Naive thymus-derived CD4-positive, alpha-beta T cell (primary cell): Measurements from ENCODE around the gene COL11A1. TPM values are rescaled to one million over a fixed set of nuclear protein-coding genes. Genes with fewer than 3 reads are reported as not detected.

ENCODE experiments used
- ATAC-seq: fragments of 150-1000 bp; cut with Tn5 transposase; 2 replicates; pipeline ENCODE4 v1.10.0; 2021; ENCODE audit warnings: mild to moderate bottlenecking, moderate library complexity
- CTCF ChIA-PET: fragments of 350-600 bp; sonication (Branson Sonifier 250); formaldehyde crosslinking; loops from one replicate; lab custom pipeline; 2021; ENCODE audit warnings: antibody characterized with exemption; lab: Charles Lee
- POLR2A ChIA-PET: fragments of 350-600 bp; sonication (Branson Sonifier 250); formaldehyde crosslinking; loops from one replicate; lab custom pipeline; 2021; ENCODE audit warnings: antibody characterized with exemption, inconsistent platforms; lab: Charles Lee
- DNase-seq, 9 donors: peaks; one replicate each; pipeline versions ENCODE4 v3.0.0 to v3.0.0-alpha.2; 2020 to 2022; ENCODE audit warnings: mixed read lengths in 1 of 9
- H3K27ac ChIP-seq: one replicate; pipeline ENCODE4 v1.7.0; 2013; ENCODE audit warnings: mild to moderate bottlenecking, low read depth, low read length, moderate library complexity
- H3K27me3 ChIP-seq, 2 donors: one replicate each; pipeline ENCODE4 v1.7.0; 2013; ENCODE audit warnings: low read length in 2 of 2, mild to moderate bottlenecking in 2 of 2, moderate library complexity in 2 of 2; ENCODE audit not compliant: control insufficient read depth in 2 of 2, insufficient read depth in 2 of 2
- H3K36me3 ChIP-seq, 3 experiments: 1 replicate in 2 of 3; 2 replicates in 1 of 3; pipeline ENCODE4 v1.7.0; 2013; ENCODE audit warnings: low read length in 3 of 3, mild to moderate bottlenecking in 3 of 3, moderate library complexity in 1 of 3; ENCODE audit not compliant: insufficient read depth in 3 of 3, control insufficient read depth in 2 of 3
- H3K4me1 ChIP-seq, 2 donors: one replicate each; pipeline ENCODE4 v1.7.0; 2013; ENCODE audit warnings: low read length in 2 of 2, mild to moderate bottlenecking in 2 of 2, moderate library complexity in 1 of 2; ENCODE audit not compliant: control insufficient read depth in 2 of 2, insufficient read depth in 2 of 2
- H3K4me3 ChIP-seq: 2 replicates; pipeline ENCODE4 v1.7.0; 2013; ENCODE audit warnings: mild to moderate bottlenecking, low read length
- H3K9me3 ChIP-seq, 3 experiments: 1 replicate in 2 of 3; 2 replicates in 1 of 3; pipeline ENCODE4 v1.7.0; 2013; ENCODE audit warnings: low read length in 3 of 3; ENCODE audit not compliant: control insufficient read depth in 2 of 3
- H3K27ac Mint-ChIP-seq, 9 donors: one replicate each; pipeline ENCODE4 v1.8.0; 2020 to 2022; ENCODE audit warnings: mixed read lengths in 9 of 9, mild to moderate bottlenecking in 8 of 9, moderate library complexity in 5 of 9, inconsistent platforms in 2 of 9
- H3K27me3 Mint-ChIP-seq, 5 donors: one replicate each; pipeline ENCODE4 v1.8.0; 2021 to 2022; ENCODE audit warnings: mixed read lengths in 5 of 5, mild to moderate bottlenecking in 1 of 5
- H3K36me3 Mint-ChIP-seq, 5 donors: one replicate each; pipeline ENCODE4 v1.8.0; 2020 to 2022; ENCODE audit warnings: mixed read lengths in 5 of 5, mild to moderate bottlenecking in 3 of 5, inconsistent platforms in 1 of 5
- H3K4me1 Mint-ChIP-seq, 7 donors: one replicate each; pipeline ENCODE4 v1.8.0; 2020 to 2022; ENCODE audit warnings: mixed read lengths in 7 of 7, mild to moderate bottlenecking in 3 of 7, inconsistent platforms in 1 of 7
- H3K4me3 Mint-ChIP-seq, 10 donors: one replicate each; pipeline ENCODE4 v1.8.0; 2020 to 2022; ENCODE audit warnings: mild to moderate bottlenecking in 10 of 10, mixed read lengths in 10 of 10, moderate library complexity in 6 of 10, inconsistent platforms in 2 of 10
- H3K9me3 Mint-ChIP-seq, 11 donors: one replicate each; pipeline ENCODE4 v1.8.0; 2020 to 2022; ENCODE audit warnings: mixed read lengths in 11 of 11, mild to moderate bottlenecking in 4 of 11, inconsistent platforms in 1 of 11, moderate library complexity in 1 of 11
- intact Hi-C, 2 donors: fragments of 100-400 bp; cut with micrococcal nuclease; formaldehyde crosslinking; loops; one replicate each; pipeline ENCODE4 v1.15.1; 2023
- polyA plus RNA-seq, 2 donors: library from polyadenylated mRNA; unstranded; fragments of 300-500 nt; fragmentation: Illumina TruSeq; gene quantifications; one replicate each; pipeline ENCODE4 v1.2.3, GENCODE V29; 2021
- total RNA-seq, 6 experiments: library from RNA in 5 of 6; stranded (reverse) in 5 of 6; gene quantifications; 1 replicate in 5 of 6; 2 replicates in 1 of 6; pipeline ENCODE4 v1.2.3 and lab custom pipeline; 2021 to 2026

Gene COL11A1
- total and polyA plus RNA-seq, 7 experiments from 2014 or later: not detected

DNA sequence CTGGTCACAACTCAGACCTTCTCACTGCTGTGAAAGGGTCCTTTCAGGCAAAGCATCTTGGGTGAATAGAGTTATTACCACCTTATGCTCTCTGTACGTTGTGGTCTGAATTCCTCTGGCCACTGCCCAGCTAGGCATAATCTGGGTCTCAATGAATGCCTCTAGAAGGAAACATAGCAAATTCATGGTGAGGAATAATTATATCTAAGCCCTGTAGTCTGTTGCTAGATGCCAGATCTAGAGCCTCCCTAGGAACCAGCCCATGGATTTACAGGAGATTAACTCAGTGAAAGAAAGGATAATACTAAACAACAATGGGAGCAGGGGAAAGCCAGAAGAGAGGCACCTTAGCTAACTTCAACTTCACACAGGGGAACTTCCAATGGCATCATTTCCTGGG, 2.4 kb upstream of the COL11A1 start:
- DNase-seq: no peak
- ATAC-seq: no peak
- Histone ChIP-seq H3K27ac (no peak overlapping the region), H3K36me3 (no peaks in the 10 kb centered on the region), H3K27me3 (no peaks in the 10 kb centered on the region), H3K9me3 (no peaks in the 10 kb centered on the region), H3K4me3 (no peak overlapping the region), H3K4me1 (no peaks in the 10 kb centered on the region)
- Mint-ChIP-seq H3K27me3 (peaks cover 26 to 36% (median 31%) of the 10 kb centered on the region in 5 donors), H3K4me3 (no peak overlapping the region), H3K27ac (no peak overlapping the region), H3K4me1 (peaks cover 0 to 15% (median 7%) of the 10 kb centered on the region in 7 donors), H3K9me3 (peaks cover 0 to 6% (median 0%) of the 10 kb centered on the region in 11 donors), H3K36me3 (peaks cover 0 to 8% (median 0%) of the 10 kb centered on the region in 5 donors)
- ChIA-PET CTCF (no interaction called here), POLR2A (no interaction called here)
- intact Hi-C loops: no loop called here

DNA sequence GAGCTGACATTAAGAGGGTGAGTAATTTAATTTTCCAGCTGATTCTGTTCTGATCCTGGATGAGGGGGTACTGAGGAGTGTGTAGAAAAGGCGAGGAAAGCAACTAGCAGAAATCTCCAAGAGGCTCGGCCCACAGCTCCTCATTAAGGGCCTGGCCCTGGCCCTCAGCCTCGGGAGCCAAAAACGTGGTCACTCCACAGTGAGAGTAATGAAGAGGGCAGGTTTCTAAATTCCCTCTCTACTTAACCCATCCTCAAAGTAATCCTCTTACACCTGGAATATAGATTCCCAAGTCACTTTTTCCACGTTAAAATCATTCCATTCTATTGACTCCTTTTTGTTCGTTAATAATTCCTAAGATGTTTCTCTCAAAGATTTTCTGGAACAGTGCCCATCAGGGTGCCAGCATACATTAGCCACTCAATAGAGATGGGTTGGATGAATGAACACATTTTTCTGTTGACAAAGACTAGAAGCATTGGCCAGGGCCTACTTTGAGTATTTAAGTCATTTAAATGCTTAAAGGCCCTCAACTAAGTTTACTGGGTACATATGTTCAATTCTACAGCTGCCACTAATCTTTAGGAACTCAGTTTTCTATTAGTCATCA, 1.1 kb upstream of the COL11A1 start:
- Mint-ChIP-seq H3K27ac (no peak overlapping the region), H3K4me3 (no peak overlapping the region), H3K4me1 (peaks cover 0 to 15% (median 7%) of the 10 kb centered on the region in 7 donors), H3K27me3 (peaks cover 26 to 36% (median 31%) of the 10 kb centered on the region in 5 donors), H3K36me3 (peaks cover 0 to 8% (median 0%) of the 10 kb centered on the region in 5 donors), H3K9me3 (peaks cover 0 to 6% (median 0%) of the 10 kb centered on the region in 11 donors)
- Histone ChIP-seq H3K27ac (no peak overlapping the region), H3K27me3 (no peaks in the 10 kb centered on the region), H3K4me1 (no peaks in the 10 kb centered on the region), H3K4me3 (no peak overlapping the region), H3K36me3 (no peaks in the 10 kb centered on the region), H3K9me3 (no peaks in the 10 kb centered on the region)
- ChIA-PET CTCF (no interaction called here), POLR2A (interaction anchor here (0.5 kb wide), 1 partner anchor 23 kb away, joined by 3 read pairs; no protein-coding TSS in a partner anchor)
- intact Hi-C loops: loop anchor here in 1 of 2 donors (5.0 kb wide), 1 partner anchor 353 kb away; no protein-coding TSS in a partner anchor
- ATAC-seq (no peak), DNase-seq (no peak)

DNA sequence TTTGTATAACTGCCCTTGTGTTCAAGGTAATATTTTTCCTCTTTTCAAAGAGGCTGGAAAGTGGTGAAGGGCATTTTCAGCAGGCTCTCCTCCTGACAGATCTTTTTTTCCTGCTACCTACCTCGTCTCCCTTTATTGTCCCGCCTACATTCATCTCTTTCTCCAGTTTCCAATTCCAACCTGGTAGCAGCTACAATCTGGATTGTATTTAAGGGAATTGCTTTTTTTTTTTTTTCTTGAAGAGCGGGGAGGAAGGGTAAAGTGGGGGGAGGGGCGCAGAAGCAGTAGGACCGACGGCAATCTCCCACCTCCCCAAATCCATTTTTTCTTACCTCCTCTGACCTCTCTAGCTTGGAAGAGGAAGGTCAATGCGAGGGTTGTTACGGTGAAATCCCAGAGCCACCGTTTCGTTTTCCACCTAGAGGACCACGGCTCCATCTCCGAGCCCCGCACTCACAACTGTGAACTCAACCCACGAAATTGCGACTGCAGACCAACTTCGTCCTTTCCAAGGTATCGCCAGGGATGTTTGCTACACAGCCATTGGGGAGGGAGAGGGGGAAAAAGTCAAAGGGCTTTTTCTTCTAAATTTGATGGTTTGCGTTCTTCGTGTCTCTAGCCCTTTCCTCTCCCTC, 464 bp downstream of the COL11A1 start:
- Histone ChIP-seq H3K9me3 (no peaks in the 10 kb centered on the region), H3K4me1 (no peaks in the 10 kb centered on the region), H3K27me3 (no peaks in the 10 kb centered on the region), H3K27ac (no peak overlapping the region), H3K4me3 (no peak overlapping the region), H3K36me3 (no peaks in the 10 kb centered on the region)
- POLR2A ChIA-PET: no interaction called here
- DNase-seq (no peak), ATAC-seq (no peak)
- H3K4me1 Mint-ChIP-seq: peaks cover 0 to 15% (median 7%) of the 10 kb centered on the region in 7 donors
- CTCF ChIA-PET: no interaction called here
- H3K27me3 Mint-ChIP-seq: peaks cover 26 to 36% (median 31%) of the 10 kb centered on the region in 5 donors
- peaks cover 0 to 8% (median 0%) of the 10 kb centered on the region in 5 donors for H3K36me3 Mint-ChIP-seq
- peak overlapping the region in 3 of 10 donors; percentile 21 to 53 (median 38) for H3K4me3 Mint-ChIP-seq
- no peak overlapping the region for H3K27ac Mint-ChIP-seq
- intact Hi-C loops: loop anchor here in 1 of 2 donors (5.0 kb wide), 1 partner anchor 354 kb away; no protein-coding TSS in a partner anchor
- peaks cover 0 to 6% (median 0%) of the 10 kb centered on the region in 11 donors for H3K9me3 Mint-ChIP-seq

DNA sequence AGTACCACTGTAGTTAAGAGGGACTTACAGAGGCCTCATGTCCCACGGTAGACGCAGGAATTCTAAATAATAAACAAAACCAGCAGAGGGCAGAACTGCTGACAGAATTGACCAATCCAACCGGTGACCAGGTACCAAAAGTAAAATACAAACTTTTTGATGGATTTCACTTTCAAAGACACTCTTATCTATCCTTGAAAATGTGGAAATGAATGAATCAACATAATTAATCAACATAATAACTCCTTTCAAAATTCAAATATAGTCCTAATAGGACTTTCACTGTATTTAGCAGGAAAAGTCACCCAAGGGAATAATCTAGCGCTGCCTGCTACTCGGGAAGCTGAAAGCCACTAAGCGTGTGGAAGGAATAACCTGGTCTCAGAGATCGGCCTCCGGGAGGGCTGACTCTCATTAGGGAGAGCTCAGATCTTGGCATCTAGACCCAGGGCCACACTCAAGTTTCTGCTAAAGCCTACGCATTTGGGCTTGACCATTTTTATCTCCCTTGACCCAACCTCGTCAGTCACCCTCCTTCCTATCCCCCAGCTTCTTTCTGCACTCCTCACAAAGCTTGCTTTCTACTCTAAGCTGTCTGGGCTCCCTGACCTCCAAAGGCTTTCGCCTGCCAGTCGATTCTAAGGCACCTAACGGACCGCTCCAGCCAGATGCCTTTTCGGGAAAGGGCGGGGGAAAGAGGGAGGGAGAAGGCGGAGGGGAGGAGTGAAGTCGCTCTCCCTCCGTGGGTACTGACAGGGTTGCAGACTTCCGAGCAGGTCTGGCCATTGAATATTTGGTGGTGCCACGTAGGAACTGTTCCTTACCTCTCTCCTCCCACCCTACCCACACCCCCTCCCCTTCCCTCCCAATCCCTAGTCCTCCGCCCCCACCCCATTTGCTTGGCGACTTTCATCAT, 1.6 kb downstream of the COL11A1 start:
- peaks cover 26 to 36% (median 31%) of the 10 kb centered on the region in 5 donors for H3K27me3 Mint-ChIP-seq
- Histone ChIP-seq H3K4me1 (no peaks in the 10 kb centered on the region), H3K27me3 (no peaks in the 10 kb centered on the region), H3K9me3 (no peaks in the 10 kb centered on the region), H3K4me3 (no peak overlapping the region), H3K36me3 (no peaks in the 10 kb centered on the region), H3K27ac (no peak overlapping the region)
- no peak for ATAC-seq
- peaks cover 0 to 6% (median 0%) of the 10 kb centered on the region in 11 donors for H3K9me3 Mint-ChIP-seq
- no peak overlapping the region for H3K27ac Mint-ChIP-seq
- H3K36me3 Mint-ChIP-seq: peaks cover 0 to 8% (median 0%) of the 10 kb centered on the region in 5 donors
- POLR2A ChIA-PET: no interaction called here
- no peak for DNase-seq
- CTCF ChIA-PET: interaction anchor here (0.7 kb wide), 1 partner anchor 355 kb away, joined by 4 read pairs; no protein-coding TSS in a partner anchor
- H3K4me1 Mint-ChIP-seq: peaks cover 0 to 15% (median 7%) of the 10 kb centered on the region in 7 donors
- intact Hi-C loops: loop anchor here (1.0 to 5.0 kb wide), 3 partner anchors 355 to 409 kb away; no protein-coding TSS in a partner anchor
- H3K4me3 Mint-ChIP-seq: peak overlapping the region in 6 of 10 donors; percentile 4 to 43 (median 26)

DNA sequence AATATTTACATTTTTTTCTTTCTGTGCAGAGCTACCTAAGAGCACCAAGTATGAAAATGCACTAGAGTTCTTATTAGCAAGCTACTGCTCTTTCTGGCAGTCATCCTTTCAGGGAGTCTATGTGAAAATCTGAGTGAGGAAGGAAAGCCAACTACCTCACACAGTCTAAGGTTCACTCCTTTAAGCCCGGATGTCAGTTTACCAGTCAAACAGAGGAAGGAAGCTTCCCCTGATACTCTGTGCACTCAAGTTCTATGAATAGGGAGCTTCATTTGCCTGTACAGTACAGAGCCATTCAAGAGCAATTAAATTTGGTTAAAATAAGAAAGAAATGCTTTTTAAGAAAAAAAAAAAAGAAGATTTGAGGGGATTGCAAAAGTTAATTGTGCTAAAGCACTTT, 6.9 kb downstream of the COL11A1 start:
- CTCF ChIA-PET: no interaction called here
- intact Hi-C loops: no loop called here
- Mint-ChIP-seq H3K36me3 (no peaks in the 10 kb centered on the region), H3K27me3 (peaks cover 2 to 3% (median 2%) of the 10 kb centered on the region in 5 donors), H3K9me3 (peaks cover 0 to 4% (median 0%) of the 10 kb centered on the region in 11 donors), H3K4me1 (peaks cover 0 to 2% (median 0%) of the 10 kb centered on the region in 7 donors), H3K4me3 (no peak overlapping the region), H3K27ac (no peak overlapping the region)
- ATAC-seq (no peak), DNase-seq (no peak)
- no peak overlapping the region for H3K27ac ChIP-seq
- no peaks in the 10 kb centered on the region for H3K9me3 ChIP-seq
- no peaks in the 10 kb centered on the region for H3K27me3 ChIP-seq
- H3K4me1 ChIP-seq: no peaks in the 10 kb centered on the region
- H3K36me3 ChIP-seq: no peaks in the 10 kb centered on the region
- POLR2A ChIA-PET: no interaction called here
- H3K4me3 ChIP-seq: no peak overlapping the region

DNA sequence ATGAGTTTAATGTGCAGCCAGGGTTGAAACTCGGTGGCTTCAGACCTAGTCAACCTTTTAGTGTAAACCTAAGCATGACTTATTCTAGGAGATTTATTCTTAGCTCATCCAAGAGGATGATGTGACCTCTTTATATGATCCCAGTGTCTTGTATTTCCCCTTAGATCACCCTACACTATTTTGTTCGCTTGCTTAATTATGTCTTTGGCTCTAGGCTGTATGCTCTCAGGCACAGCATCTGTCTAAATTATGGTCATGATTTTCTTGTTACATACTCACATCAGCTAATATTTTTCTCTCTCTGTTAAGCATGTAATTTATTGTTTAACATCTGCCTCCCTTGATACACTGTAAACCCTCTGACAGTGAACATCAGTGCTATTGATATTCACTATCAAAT, 19.1 kb downstream of the COL11A1 start:
- no peak overlapping the region for H3K4me3 Mint-ChIP-seq
- peaks cover 0 to 6% (median 2%) of the 10 kb centered on the region in 11 donors for H3K9me3 Mint-ChIP-seq
- Histone ChIP-seq H3K4me3 (no peak overlapping the region), H3K27me3 (no peaks in the 10 kb centered on the region), H3K4me1 (no peaks in the 10 kb centered on the region), H3K36me3 (no peaks in the 10 kb centered on the region), H3K27ac (no peak overlapping the region), H3K9me3 (no peaks in the 10 kb centered on the region)
- H3K36me3 Mint-ChIP-seq: no peaks in the 10 kb centered on the region
- intact Hi-C loops: no loop called here
- H3K27me3 Mint-ChIP-seq: no peaks in the 10 kb centered on the region
- CTCF ChIA-PET: interaction anchor here (0.6 kb wide), 1 partner anchor 336 kb away, joined by 3 read pairs; no protein-coding TSS in a partner anchor
- no peaks in the 10 kb centered on the region for H3K4me1 Mint-ChIP-seq
- ATAC-seq: no peak
- no peak for DNase-seq
- POLR2A ChIA-PET: no interaction called here
- no peak overlapping the region for H3K27ac Mint-ChIP-seq
